Choroid plexus epithelial cell (primary cell): ENCODE results near the gene ING1.

Experiments used
- DNase-seq: peaks from one replicate; pipeline ENCODE4 v3.0.0-alpha.2; 2010; ENCODE audit warnings: low read depth
- H3K4me3 ChIP-seq: 2 replicates; pipeline ENCODE4 v1.5.1; 2011; ENCODE audit warnings: low read depth, mild to moderate bottlenecking, control low read depth, low read length, moderate library complexity
- TF ChIP-seq, protein P1 (sequence below): conservative IDR thresholded peaks from 2 replicates; pipeline ENCODE4 v1.5.1; 2011; ENCODE audit warnings: low read depth, mild to moderate bottlenecking, control low read depth, inconsistent platforms, low read length, moderate library complexity

ING1 gene

DNA sequence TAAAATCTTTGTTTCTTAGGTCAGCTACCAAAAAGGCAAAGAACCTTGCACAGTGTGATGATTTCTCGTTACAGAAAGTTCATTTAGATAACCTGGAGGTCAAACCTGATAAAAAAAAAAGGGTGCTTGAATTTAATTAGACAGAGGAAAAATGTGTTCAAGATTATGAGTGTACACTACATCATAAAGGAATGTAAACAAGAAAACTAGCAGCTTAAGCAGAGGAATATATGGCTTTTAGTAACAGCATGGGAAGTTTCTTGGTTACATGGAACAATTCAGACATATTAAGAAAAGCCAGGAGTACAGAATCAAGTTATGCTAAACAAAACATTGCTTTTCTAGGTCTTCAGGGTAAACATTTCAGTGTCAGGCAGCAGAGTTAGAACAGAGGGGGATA is 32.9 kb downstream of the ING1 start:
- DNase-seq = peak; percentile 16
- TF ChIP-seq, protein P1, sequence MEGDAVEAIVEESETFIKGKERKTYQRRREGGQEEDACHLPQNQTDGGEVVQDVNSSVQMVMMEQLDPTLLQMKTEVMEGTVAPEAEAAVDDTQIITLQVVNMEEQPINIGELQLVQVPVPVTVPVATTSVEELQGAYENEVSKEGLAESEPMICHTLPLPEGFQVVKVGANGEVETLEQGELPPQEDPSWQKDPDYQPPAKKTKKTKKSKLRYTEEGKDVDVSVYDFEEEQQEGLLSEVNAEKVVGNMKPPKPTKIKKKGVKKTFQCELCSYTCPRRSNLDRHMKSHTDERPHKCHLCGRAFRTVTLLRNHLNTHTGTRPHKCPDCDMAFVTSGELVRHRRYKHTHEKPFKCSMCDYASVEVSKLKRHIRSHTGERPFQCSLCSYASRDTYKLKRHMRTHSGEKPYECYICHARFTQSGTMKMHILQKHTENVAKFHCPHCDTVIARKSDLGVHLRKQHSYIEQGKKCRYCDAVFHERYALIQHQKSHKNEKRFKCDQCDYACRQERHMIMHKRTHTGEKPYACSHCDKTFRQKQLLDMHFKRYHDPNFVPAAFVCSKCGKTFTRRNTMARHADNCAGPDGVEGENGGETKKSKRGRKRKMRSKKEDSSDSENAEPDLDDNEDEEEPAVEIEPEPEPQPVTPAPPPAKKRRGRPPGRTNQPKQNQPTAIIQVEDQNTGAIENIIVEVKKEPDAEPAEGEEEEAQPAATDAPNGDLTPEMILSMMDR = no peak

DNA sequence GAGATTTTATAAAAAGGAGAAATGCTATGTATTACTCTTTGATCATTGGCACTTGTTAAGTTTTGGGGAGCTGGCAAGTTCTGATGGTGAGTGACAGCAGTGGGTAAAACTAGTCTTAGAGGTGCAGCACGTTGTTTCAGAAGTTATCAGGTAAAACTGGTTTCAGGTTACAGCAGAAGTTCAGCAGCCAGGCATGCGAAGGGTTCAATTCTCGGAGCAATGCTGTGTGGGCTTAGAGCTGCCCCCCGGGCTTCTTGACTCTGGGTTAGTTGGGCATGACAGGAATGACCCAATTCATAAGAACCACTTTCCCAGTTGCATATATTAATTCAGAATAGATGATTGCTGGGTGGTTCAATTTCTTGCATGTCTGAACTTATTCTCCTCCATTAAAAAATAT is 34.8 kb downstream of the ING1 start:
- no peak overlapping the region for H3K4me3 ChIP-seq
- no peak for DNase-seq
- TF ChIP-seq, protein P1 = no peak

More for the DNA sequence above, 32.9 kb downstream of the ING1 start:
- H3K4me3 ChIP-seq = no peak overlapping the region

DNA sequence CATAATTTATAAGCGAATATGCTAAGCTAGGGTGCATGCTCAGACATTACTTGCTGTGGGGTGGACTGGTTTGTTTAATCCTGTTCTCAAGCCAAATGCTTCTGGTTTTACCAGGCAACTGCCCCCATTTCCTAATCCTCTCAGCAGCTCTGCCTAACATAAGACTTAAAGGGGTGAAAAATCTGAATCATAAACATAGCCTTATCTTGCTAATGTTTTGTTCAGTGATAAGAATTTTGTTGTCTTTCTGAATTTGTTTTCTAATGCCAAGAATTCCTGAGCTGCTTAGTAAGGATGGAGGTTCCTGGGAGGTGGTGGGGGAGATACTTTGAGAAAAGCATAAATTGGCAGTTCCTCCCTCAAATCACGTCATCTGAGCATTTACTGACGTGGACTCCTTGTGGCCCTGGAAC is 42.7 kb downstream of the ING1 start:
- TF ChIP-seq, protein P1 = no peak
- peak; percentile 83 for DNase-seq
- H3K4me3 ChIP-seq = no peak overlapping the region

DNA sequence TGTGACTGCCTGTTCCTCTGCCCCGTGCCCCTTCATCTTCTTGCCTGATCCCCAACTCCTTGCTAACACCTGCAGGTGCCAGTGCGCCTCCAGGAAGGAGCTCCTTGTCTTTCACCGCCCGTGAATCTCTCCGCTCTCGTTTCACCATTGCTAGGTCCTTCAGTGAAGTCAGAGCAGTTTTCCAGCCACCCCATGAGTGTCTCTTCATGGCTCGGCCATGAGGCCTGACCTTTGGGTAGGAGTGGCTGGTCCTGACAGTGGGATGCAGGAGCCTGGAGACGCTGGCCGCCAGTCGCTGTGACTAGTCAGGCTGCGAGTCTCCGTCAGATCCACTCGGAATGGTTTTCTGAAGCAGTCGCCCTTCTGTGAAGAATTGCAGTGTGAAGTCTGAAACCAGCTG is 43.8 kb downstream of the ING1 start:
- TF ChIP-seq, protein P1 = no peak
- no peak overlapping the region for H3K4me3 ChIP-seq
- no peak for DNase-seq

DNA sequence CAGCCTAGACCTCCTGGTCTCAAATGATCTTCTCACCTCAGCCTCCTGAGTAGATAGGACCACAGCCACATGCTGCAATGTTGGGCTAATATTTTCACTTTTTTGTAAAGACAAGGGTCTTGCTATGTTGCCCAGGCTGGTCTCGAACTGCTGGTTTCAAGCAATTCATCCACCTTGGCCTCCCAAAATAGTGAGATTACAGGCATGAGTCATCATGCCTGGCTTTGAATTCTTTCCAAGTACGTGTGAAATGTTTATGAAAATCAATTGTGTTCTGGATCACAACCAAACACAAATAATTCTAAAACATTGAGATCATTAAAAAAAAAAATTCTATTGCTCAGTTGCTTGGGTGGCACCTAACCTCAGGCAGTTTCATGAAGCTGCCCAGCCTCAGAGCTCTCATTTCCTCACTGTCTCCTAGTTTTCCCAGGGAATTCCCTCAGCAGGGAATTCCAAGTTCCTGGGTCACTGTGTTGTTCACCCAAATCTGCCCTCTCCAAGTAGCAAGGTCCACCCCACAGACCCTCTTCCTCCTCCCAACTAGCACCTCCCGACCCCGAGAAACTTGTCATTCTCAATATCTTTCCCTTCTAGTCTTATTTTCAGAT is 44.8 kb downstream of the ING1 start:
- TF ChIP-seq, protein P1 = no peak
- DNase-seq = peak; percentile 55

DNA sequence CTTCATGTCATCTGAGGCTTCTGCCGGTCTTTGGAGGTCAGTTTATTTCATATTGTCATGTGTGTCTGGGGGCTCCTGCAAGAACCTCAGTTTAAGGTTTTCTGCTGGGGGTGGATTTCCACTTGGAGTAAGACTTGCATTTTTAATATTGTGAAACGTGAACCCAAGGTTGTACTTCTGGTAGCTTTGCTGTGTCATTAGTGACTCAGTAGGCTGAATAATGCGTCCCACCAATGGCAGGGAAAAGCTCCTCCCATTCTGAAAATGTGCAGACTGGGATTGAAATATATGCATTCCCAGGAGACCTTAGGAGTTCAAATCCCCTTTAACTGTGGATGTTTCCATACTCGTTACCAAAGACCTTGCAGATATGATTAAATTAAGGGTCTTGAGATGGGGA is 46.2 kb downstream of the ING1 start:
- H3K4me3 ChIP-seq = no peak overlapping the region
- TF ChIP-seq, protein P1 = no peak
- DNase-seq = peak; percentile 69

More for the DNA sequence above, 44.8 kb downstream of the ING1 start:
- no peak overlapping the region for H3K4me3 ChIP-seq

DNA sequence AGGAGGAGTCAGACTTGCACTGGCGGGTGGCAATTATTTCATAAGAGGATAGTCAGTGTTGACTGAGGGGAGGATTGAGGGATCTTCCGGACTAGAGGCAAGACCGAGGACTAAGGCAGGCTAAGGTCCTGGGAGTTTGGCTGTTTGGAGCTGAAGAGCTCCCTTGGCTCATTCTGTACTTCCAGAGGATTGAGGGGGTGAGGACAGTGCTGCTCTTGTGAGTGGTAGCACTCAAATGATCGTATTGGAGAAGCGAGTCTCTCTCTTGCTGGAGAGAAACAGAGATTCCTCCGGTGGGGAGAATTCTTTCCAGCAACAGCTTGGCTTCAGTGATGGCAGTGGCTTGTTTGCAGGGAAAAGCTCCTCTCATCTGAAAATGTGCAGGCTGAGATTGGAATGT is 47.1 kb downstream of the ING1 start:
- H3K4me3 ChIP-seq = no peak overlapping the region
- no peak for DNase-seq
- TF ChIP-seq, protein P1 = no peak
